Measurements from ENCODE around the gene BMPR1B.
"Not testable (repeated sequence)": the region's sequence is repeated elsewhere in the genome, so short reads cannot be mapped to it uniquely, and the experiment has no call there.

DNA sequence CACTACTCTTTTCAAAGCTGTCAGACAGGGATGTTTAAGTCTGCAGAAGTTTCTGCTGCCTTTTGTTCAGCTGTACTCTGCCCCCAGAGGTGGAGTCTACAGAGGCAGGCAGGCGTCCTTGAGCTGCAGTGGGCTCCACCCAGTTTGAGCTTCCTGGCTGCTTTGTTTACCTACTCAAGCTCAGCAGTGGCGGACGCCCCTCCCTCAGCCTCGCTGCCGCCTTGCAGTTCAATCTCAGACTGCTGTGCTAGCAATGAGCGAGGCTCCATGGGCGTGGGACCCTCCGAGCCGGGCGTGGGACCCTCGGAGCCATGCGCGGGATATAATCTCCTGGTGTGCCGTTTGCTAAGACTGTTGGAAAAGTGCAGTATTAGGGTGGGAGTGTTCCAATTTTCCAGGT lies 381.7 kb downstream of the BMPR1B start:
- TF ChIP-seq, protein P1, sequence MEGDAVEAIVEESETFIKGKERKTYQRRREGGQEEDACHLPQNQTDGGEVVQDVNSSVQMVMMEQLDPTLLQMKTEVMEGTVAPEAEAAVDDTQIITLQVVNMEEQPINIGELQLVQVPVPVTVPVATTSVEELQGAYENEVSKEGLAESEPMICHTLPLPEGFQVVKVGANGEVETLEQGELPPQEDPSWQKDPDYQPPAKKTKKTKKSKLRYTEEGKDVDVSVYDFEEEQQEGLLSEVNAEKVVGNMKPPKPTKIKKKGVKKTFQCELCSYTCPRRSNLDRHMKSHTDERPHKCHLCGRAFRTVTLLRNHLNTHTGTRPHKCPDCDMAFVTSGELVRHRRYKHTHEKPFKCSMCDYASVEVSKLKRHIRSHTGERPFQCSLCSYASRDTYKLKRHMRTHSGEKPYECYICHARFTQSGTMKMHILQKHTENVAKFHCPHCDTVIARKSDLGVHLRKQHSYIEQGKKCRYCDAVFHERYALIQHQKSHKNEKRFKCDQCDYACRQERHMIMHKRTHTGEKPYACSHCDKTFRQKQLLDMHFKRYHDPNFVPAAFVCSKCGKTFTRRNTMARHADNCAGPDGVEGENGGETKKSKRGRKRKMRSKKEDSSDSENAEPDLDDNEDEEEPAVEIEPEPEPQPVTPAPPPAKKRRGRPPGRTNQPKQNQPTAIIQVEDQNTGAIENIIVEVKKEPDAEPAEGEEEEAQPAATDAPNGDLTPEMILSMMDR (IDR thresholded peaks at IDR 0.05; ENCODE audit: poor library complexity): not testable (repeated sequence)
- TF ChIP-seq EZH2 (IDR thresholded peaks at IDR 0.05; ENCODE audit: borderline replicate concordance); EZH2phosphoT487 (IDR thresholded peaks at IDR 0.05; ENCODE audit: low read depth, severe bottlenecking, unreplicated experiment): not testable (repeated sequence)

Measured in hepatocyte (in vitro differentiated cells).